Stimulated activated naive CD4-positive, alpha-beta T cell (primary cell): ENCODE results near the gene NBPF6.
"Not testable (repeated sequence)": the region's sequence is repeated elsewhere in the genome, so short reads cannot be mapped to it uniquely, and the experiment has no call there.

Source experiments
- DNase-seq, 6 experiments: peaks; one replicate each; lab custom pipeline; 2025; lab: John Stamatoyannopoulos, UW

Gene NBPF6

DNA sequence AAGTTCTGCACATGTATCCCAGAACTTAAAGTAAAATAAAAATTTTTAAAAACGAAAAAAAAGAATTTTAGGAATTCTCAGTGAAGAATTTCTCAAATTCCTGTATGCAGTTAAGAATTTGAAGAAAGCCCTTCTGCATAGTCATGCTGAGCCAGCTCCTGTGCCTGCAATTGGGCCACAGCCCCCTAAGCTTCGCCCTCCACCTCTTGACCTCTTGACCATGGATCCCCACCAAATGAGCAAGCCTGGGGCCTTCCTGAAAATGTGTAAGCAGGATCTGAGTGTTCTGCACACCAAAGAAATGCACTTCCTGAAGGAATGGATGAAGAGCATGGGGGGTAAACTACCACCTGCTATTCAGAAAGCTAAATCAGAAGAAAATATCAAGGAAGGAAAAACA lies 52.0 kb downstream of the NBPF6 start:
- no peak for DNase-seq

DNA sequence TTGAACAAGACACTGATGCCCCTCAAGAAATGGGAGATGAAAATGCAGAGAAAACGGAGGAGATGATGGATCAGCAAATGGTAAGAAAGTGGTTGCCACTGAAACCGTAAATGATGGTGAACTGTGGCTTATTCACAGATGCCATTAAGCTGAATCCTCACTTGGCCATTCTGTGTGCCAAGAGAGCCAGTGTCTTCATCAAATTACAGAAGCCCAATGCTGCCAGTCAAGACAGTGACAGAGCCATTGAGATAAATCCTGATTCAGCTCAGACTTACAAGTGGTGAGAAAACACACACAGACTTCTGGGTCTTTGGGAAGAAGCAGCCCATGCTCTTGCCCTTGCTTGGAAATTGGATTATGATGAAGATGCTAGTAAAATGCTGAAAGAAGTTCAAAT lies 52.5 kb downstream of the NBPF6 start:
- DNase-seq = no peak

DNA sequence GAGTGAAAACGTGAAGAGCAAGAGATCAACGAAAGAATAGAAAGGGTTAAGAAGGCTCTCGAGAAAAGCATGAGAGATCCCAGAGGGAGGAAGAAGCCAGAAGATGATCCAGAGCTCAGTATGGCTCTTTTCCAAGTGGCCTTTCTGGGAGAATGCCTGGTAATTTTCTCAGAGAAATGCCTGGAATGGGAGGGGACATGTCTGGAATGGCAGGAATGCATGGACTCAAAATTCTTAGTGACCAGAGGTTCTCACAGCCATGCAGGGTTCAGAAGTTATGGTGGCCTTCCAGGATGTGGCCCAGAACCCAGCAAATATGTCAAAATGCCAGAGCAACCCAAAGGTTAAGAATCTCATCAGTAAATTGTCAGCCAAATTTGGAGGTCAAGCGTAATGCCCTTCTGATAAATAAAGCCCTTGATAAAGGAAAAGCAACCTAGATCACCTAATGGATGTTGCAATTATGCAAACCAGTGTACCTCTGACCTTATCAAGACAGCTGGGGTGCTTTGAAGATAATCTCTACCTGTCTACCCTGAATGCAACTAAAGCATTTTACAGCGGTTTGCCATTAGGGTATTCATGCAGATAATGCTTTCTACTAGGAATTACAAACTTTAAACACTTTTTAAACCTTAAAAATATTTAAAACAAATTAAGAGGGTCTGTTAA lies 53.1 kb downstream of the NBPF6 start:
- DNase-seq = no peak

DNA sequence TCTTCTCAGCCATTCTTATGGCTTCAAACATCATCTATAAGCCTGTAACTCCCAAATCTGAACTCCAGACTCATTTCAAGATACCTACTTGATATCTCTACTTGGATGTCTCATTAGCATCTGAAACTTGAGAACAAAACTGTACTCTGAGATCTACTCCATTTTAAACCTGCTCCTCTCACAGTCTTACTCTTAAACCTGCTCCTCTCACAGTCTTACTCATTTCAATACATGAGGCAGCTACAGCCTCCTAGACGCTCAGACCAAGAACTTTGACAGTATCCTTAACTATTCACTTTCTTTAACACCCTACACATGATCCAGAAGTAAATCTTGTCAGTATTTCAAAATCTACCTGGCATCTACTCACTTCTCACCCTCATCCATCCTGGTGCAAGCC lies 54.3 kb downstream of the NBPF6 start:
- no peak for DNase-seq

DNA sequence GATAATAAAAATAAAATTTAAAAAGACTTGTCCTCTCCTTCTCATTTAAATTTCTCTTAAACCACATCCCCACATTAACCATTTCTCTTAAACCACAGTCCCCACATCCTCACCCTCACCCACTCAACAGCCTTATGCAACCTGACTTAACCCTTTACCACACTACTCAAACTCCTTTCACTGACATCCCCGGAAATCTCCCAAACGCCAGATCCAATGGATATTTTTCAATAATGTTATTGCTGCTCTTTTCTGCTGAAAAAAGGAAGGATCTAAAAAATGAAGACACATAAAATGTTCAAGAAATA lies 55.6 kb downstream of the NBPF6 start:
- DNase-seq = peak in 2 of 6 experiments; percentile 15 to 41

DNA sequence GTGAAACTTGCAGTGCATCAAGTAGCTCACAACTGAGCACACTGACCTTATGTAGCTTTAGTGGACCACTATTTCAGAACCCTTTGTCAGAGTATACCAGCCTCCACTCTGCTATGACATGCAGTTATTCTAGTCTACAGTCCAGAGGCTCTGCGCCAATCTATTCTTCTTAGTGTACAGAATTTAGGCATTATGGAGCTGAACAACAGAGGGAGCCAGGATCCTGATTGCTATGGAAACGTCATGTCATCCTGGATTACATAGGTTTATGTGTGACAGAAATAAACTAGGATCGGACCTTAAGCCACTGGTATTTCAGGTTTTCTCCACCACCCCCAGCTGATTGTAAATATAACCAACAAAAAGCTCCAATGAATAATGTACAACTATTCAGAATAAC lies 61.6 kb downstream of the NBPF6 start:
- no peak for DNase-seq

DNA sequence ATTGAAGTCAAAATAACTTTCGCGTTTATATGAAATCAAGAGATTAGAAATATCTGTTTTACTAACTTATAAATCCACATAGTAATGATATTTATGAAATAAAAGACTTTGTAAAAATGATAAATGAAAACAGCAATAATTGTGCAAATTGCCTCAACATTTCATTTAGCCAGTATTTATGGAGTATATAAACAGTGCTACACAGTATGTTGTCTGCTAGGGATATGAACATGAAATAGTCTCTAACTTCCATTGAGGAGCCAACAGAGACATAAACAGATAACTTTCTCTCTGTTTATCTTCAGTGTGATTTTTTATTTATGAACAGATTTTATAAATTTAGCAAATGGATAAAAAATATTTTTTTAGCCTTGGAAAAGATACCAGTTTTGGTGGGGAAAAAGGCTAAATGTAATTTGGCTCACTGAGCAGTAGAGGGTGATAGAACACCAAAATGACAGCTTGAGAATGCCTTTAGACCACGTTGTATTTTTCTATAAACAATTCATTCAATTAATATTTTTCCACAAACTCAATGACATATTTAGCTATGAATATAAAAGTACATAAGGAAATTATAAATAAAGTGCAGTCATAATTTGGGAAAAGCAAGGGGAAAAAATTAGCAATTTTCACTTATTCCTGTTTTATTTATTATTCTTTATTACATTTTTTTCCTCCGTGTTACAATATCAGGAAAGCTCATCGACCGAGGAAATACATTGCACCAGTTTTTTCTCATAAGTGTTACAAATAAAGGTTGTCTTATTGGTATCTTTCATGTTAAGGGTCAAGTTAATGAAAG lies 62.3 kb downstream of the NBPF6 start:
- peak in 3 of 6 experiments; percentile 8 to 58 (median 53) for DNase-seq

DNA sequence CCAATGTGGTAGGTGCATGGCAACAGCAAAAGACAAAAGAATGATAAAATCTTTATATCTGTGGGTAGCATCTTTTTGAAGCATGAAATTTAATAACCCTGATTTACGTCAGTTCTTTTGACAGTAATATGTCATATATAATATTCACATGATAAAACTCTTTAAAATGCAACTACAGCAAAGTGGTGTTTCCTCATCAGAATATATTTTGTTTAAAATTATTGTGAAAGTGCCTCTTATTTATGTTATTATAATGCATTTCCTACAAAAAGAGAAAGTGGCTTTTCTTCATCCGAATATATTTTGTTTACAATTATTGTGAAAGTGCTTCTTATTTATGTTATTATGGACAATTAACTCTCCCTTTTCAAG lies 62.9 kb downstream of the NBPF6 start:
- no peak for DNase-seq

DNA sequence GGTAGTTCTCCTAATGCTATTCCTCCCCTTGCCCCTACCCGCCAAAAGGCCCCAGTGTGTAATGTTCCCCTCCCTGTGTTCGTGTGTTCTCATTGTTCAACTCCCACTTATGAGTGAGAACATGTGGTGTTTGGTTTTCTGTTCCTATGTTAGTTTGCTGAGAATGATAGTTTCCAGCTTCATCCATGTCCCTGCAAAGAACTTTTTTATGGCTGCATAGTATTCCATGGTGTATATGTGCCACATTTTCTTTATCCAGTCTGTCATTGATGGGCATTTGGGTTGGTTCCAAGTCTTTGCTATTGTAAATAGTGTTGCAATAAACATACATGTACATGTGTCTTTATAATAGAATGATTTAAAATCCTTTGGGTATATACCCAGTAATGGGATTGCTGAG lies 63.8 kb downstream of the NBPF6 start:
- not testable (repeated sequence) for DNase-seq

DNA sequence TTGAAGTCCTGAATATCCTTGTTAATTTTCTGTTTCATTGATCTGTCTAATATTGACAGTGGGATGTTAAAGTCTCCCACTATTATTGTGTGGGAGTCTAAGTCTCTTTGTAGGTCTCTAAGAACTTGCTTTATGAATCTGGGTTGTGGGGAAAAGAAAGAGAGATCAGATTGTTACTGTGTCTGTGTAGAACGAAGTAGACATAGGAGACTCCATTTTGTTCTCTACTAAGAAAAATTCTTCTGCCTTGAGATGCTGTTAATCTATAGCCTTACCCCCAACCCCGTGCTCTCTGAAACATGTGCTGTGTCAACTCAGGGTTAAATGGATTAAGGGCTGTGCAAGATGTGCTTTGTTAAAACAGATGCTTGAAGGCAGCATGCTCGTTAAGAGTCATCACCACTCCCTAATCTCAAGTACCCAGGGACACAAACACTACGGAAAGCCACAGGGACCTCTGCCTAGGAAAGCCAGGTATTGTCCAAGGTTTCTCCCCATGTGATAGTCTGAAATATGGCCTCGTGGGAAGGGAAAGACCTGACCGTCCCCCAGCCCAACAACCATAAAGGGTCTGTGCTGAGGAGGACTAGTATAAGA lies 67.3 kb downstream of the NBPF6 start:
- not testable (repeated sequence) for DNase-seq
